HepG2 (cell line): ENCODE data around the gene SOBP. TPM values are rescaled to one million over a fixed set of nuclear protein-coding genes. Genes with fewer than 3 reads are reported as not detected.
A peak's percentile ranks its signal among the peaks of the same experiment; 100 is the strongest.

ENCODE experiments used
- ATAC-seq: fragments of 200-7000 bp; cut with Tn5 transposase; 3 replicates; pipeline ENCODE4 v1.9.1; 2020; ENCODE audit warnings: mild to moderate bottlenecking, moderate library complexity
- BruUV-seq: library from RNA; stranded (reverse); fragments of 400-500 nt; replicated peaks from 2 replicates; lab custom pipeline; 2021; lab: Mats Ljungman, UMichigan
- CTCF ChIA-PET: fragments of 300-600 bp; formaldehyde crosslinking; extraction: SDS; loops from one replicate; lab custom pipeline; 2021; ENCODE audit warnings: low total read pairs, inconsistent platforms, low intra/inter-chr PET ratio; lab: Yijun Ruan, JAX
- POLR2A ChIA-PET: fragments of 350-600 bp; sonication (Branson Sonifier 250); formaldehyde crosslinking; loops from one replicate; lab custom pipeline; 2020; ENCODE audit warnings: antibody characterized with exemption, inconsistent platforms; lab: Yijun Ruan, JAX
- DNase-seq: peaks from one replicate; pipeline ENCODE4 v3.0.0-alpha.2; 2015; ENCODE audit warnings: low spot score
- FAIRE-seq: peaks from 3 replicates; lab custom pipeline; 2011; peaks lifted over from hg19 to GRCh38; lab: Jason Lieb, UNC
- H2AFZ ChIP-seq: one replicate; pipeline ENCODE4 v1.6.1; 2011; ENCODE audit warnings: low read length, inconsistent platforms
- H3K27ac ChIP-seq: fragments of 300-600 bp; 3 replicates; pipeline ENCODE4 v1.8.0; 2011; ENCODE audit warnings: mixed run types, mild to moderate bottlenecking, mixed read lengths, low read length, inconsistent platforms; ENCODE audit not compliant: insufficient read depth; ENCODE audit errors: extremely low read length
- H3K27me3 ChIP-seq, 2 experiments: fragments of 200-600 bp in 1 of 2; 2 replicates in 1 of 2; 3 replicates in 1 of 2; pipeline versions ENCODE4 v1.6.0 to v1.8.0; 2011; ENCODE audit warnings: low read length in 2 of 2, mild to moderate bottlenecking in 2 of 2, moderate library complexity in 2 of 2, inconsistent platforms in 1 of 2; ENCODE audit not compliant: insufficient read depth in 2 of 2, control insufficient read depth in 1 of 2
- H3K36me3 ChIP-seq, 2 experiments: fragments of 200-600 bp in 1 of 2; replicated peaks in 1 of 2; 2 replicates in 1 of 2; 3 replicates in 1 of 2; pipeline versions ENCODE4 v1.5.1 to v1.8.0; 2011; ENCODE audit warnings: low read length in 2 of 2, inconsistent platforms in 1 of 2; ENCODE audit not compliant: insufficient read depth in 2 of 2, control insufficient read depth in 1 of 2
- H3K4me1 ChIP-seq: 2 replicates; pipeline ENCODE4 v1.5.1; 2012; ENCODE audit warnings: low read length, inconsistent platforms; ENCODE audit not compliant: insufficient read depth
- H3K4me2 ChIP-seq: 2 replicates; pipeline ENCODE4 v1.6.0; 2011; ENCODE audit warnings: low read depth, low read length, inconsistent platforms
- H3K4me3 ChIP-seq, 3 experiments: fragments of 200-600 bp in 1 of 3; sonication (generic), shearing (Covaris generic) in 1 of 3; replicated peaks in 1 of 3; 2 replicates each; pipeline ENCODE4 v1.5.1; 2011 to 2016; ENCODE audit warnings: low read length in 3 of 3, inconsistent platforms in 2 of 3, low read depth in 2 of 3, mild to moderate bottlenecking in 2 of 3, control low read depth in 1 of 3, mixed read lengths in 1 of 3; ENCODE audit not compliant: insufficient read depth in 1 of 3
- H3K79me2 ChIP-seq: one replicate; pipeline ENCODE4 v1.6.1; 2011; ENCODE audit warnings: low read length, inconsistent platforms; ENCODE audit not compliant: insufficient read depth
- H3K9ac ChIP-seq: 2 replicates; pipeline ENCODE4 v1.6.0; 2011; ENCODE audit warnings: mild to moderate bottlenecking, low read depth, low read length, inconsistent platforms; ENCODE audit not compliant: insufficient read depth
- H3K9me3 ChIP-seq: 2 replicates; pipeline ENCODE4 v1.5.1; 2012; ENCODE audit warnings: mild to moderate bottlenecking, low read length
- H4K20me1 ChIP-seq: 2 replicates; pipeline ENCODE4 v1.6.0; 2011; ENCODE audit warnings: inconsistent platforms, mild to moderate bottlenecking, low read length, moderate library complexity; ENCODE audit not compliant: insufficient read depth
- CBX5 ChIP-seq: sonication (generic); formaldehyde crosslinking; IDR thresholded peaks from 2 replicates; pipeline ENCODE4 v1.4.0; 2020; ENCODE audit warnings: missing genetic modification reagents, borderline replicate concordance
- SRSF4 ChIP-seq: fragments of 200-400 bp; formaldehyde crosslinking; IDR thresholded peaks from one replicate; pipeline ENCODE4 v1.6.1; 2018; ENCODE audit warnings: mild to moderate bottlenecking, low read depth, low read length, moderate library complexity; ENCODE audit not compliant: poor library complexity, severe bottlenecking
- TEAD3 ChIP-seq: optimal IDR thresholded peaks from 2 replicates; pipeline ENCODE3; 2016; ENCODE audit warnings: borderline replicate concordance
- TOPORS ChIP-seq: sonication (generic); formaldehyde crosslinking; IDR thresholded peaks from 2 replicates; pipeline ENCODE4 v1.8.0; 2023; ENCODE audit warnings: mild to moderate bottlenecking, missing genetic modification reagents
- WGBS: methylation state at CpG from one replicate; pipeline ENCODE4 v1.1.6; 2017; ENCODE audit warnings: low lambda C conversion rate; 5-methylcytosine and 5-hydroxymethylcytosine counted together
- in situ Hi-C: cut with HindIII; loops from 2 replicates; pipeline ENCODE4 v1.10.0; 2017; ENCODE audit warnings: low pct_unique_long_range_greater_than_20kb; ENCODE audit not compliant: extremely low pct_ligation_motif_present
- intact Hi-C: fragments of 100-400 bp; cut with micrococcal nuclease; formaldehyde crosslinking; loops from one replicate; pipeline ENCODE4 v1.10.0; 2022; ENCODE audit not compliant: unreplicated experiment
- polyA plus RNA-seq, 8 experiments: library from polyadenylated mRNA; depleted of rRNA in 3 of 8; stranded (reverse) in 7 of 8; unstranded in 1 of 8; fragments of >200 nt; fragmentation: Illumina TruSeq in 4 of 8; extraction: Trizol in 4 of 8; gene quantifications; 2 replicates each; pipeline versions ENCODE4 v1.2.1 to v1.2.3, GENCODE V29; 2011 to 2016; ENCODE audit warnings: low read depth in 4 of 8, missing spikeins in 1 of 8, mixed read lengths in 1 of 8; ENCODE audit not compliant: insufficient read depth in 1 of 8
- total RNA-seq, 5 experiments: library from RNA; depleted of rRNA; stranded (reverse); fragments of >200 nt; fragmentation: Illumina TruSeq; extraction: Trizol; gene quantifications; 2 replicates each; pipeline ENCODE4 v1.2.3, GENCODE V29; 2016; ENCODE audit warnings: low read depth in 1 of 5
- TF ChIP-seq, protein P1 (sequence below): IDR thresholded peaks from 2 replicates; pipeline ENCODE4 v1.6.1; 2018; ENCODE audit warnings: missing genetic modification reagents, mild to moderate bottlenecking, missing compliant biosample characterization
- TF ChIP-seq, protein P2 (sequence below): sonication (generic); formaldehyde crosslinking; IDR thresholded peaks from 2 replicates; pipeline ENCODE4 v1.5.1; 2020; ENCODE audit warnings: mild to moderate bottlenecking, missing genetic modification reagents
- TF ChIP-seq, protein P3 (sequence below): sonication (generic); formaldehyde crosslinking; IDR thresholded peaks from 2 replicates; pipeline ENCODE4 v1.5.0; 2020; ENCODE audit warnings: missing genetic modification reagents, mild to moderate bottlenecking, borderline replicate concordance
- TF ChIP-seq, protein P4 (sequence below): sonication (generic); formaldehyde crosslinking; IDR thresholded peaks from 2 replicates; pipeline ENCODE4 v1.5.0; 2020; ENCODE audit warnings: missing genetic modification reagents, mild to moderate bottlenecking, borderline replicate concordance

The SOBP gene
- total and polyA plus RNA-seq, 2 of the 13 experiments (the other 11 are each of a cell fraction or from before 2014, with no cell fraction given) = 1.5 to 6.9 TPM

DNA sequence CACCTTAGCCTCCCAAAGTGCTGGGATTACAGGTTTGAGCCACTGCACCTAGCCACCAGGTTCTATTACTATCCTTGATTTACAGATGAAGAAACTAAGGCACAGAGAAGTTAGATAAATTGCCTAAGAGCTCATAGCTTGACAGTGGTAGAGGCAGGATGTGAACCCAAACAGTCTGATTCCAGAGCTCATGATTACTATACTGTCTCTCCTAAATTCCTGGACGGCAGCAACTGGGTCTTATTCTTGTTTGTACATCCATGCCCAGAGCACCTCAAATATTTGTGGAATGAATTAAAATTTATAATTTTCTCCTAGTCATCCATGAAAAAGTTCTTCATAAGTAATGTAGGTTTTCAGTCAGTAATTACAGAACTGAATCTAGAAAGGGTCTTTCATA lies 45.6 kb upstream of the SOBP start (continued):
- TF ChIP-seq, protein P1, sequence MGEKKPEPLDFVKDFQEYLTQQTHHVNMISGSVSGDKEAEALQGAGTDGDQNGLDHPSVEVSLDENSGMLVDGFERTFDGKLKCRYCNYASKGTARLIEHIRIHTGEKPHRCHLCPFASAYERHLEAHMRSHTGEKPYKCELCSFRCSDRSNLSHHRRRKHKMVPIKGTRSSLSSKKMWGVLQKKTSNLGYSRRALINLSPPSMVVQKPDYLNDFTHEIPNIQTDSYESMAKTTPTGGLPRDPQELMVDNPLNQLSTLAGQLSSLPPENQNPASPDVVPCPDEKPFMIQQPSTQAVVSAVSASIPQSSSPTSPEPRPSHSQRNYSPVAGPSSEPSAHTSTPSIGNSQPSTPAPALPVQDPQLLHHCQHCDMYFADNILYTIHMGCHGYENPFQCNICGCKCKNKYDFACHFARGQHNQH (CRISPR knock-in tag) = no peak

DNA sequence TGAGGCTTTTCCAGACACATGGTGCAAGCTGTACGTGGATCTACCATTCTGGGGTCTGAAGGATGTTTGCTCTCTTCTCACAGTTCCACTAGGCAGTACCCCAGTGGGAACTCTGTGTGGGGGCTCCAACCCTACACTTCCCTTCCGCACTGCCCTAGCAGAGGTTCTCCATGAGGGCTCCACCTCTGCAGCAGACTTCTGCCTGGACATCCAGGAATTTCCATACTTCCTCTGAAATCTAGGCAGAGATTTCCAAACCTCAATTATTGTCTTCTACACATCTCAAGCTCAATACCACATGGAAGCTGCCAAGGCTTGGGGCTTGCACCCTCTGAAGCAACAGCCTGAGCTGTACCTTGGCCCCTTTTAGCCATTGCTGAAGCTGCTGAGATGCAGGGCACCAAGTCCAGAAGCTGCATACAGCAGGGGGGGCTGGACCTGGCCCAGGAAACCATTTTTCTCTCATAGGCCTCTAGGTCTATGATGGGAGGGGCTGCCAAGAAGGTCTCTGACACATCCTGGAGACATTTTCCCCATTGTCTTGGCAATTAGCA lies 42.2 kb upstream of the SOBP start:
- CTCF ChIA-PET = no interaction called here
- no peak for ATAC-seq
- WGBS = 100% methylated on average over 2 of the region's 2 CpGs
- in situ Hi-C loops (no loop called here), intact Hi-C loops (no loop called here)
- peaks cover 10% of the 10 kb centered on the region for H3K79me2 ChIP-seq
- no peaks in the 10 kb centered on the region for H3K36me3 ChIP-seq
- no TSS peak for BruUV-seq
- no peak overlapping the region for H3K4me3 ChIP-seq
- H3K27ac ChIP-seq = no peak overlapping the region
- no peaks in the 10 kb centered on the region for H3K4me1 ChIP-seq
- H3K4me2 ChIP-seq = no peak overlapping the region
- FAIRE-seq = no peak
- no peaks in the 10 kb centered on the region for H4K20me1 ChIP-seq
- H3K9me3 ChIP-seq = peaks cover 32% of the 10 kb centered on the region
- H2AFZ ChIP-seq = no peak overlapping the region
- DNase-seq = no peak
- H3K27me3 ChIP-seq = no peaks in the 10 kb centered on the region
- no peak overlapping the region for H3K9ac ChIP-seq
- TF ChIP-seq, protein P2, sequence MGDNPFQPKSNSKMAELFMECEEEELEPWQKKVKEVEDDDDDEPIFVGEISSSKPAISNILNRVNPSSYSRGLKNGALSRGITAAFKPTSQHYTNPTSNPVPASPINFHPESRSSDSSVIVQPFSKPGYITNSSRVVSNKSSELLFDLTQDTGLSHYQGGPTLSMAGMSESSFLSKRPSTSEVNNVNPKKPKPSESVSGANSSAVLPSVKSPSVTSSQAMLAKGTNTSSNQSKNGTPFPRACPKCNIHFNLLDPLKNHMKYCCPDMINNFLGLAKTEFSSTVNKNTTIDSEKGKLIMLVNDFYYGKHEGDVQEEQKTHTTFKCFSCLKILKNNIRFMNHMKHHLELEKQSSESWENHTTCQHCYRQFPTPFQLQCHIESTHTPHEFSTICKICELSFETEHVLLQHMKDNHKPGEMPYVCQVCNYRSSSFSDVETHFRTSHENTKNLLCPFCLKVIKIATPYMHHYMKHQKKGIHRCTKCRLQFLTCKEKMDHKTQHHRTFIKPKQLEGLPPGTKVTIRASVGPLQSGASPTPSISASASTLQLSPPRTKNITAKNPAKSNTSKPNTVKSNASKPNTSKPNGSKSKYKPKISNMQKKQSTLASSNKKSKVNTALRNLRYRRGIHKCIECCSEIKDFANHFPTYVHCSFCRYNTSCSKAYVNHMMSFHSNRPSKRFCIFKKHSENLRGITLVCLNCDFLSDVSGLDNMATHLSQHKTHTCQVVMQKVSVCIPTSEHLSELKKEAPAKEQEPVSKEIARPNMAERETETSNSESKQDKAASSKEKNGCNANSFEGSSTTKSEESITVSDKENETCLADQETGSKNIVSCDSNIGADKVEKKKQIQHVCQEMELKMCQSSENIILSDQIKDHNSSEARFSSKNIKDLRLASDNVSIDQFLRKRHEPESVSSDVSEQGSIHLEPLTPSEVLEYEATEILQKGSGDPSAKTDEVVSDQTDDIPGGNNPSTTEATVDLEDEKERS (CRISPR knock-in tag) = peak; percentile 95
- TF ChIP-seq CBX5 (CRISPR knock-in tag) (0 out of 2 replicates have a peak, but pooled peaks have one; percentile 40), SRSF4 (no peak), TEAD3 (CRISPR knock-in tag) (peak; percentile 11), TOPORS (peak; percentile 88)
- TF ChIP-seq, protein P3, sequence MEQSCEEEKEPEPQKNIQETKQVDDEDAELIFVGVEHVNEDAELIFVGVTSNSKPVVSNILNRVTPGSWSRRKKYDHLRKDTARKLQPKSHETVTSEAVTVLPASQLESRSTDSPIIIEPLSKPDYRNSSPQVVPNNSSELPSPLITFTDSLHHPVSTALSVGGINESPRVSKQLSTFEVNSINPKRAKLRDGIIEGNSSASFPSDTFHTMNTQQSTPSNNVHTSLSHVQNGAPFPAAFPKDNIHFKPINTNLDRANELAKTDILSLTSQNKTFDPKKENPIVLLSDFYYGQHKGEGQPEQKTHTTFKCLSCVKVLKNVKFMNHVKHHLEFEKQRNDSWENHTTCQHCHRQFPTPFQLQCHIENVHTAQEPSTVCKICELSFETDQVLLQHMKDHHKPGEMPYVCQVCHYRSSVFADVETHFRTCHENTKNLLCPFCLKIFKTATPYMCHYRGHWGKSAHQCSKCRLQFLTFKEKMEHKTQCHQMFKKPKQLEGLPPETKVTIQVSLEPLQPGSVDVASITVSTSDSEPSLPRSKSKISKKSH = peak; percentile 75; the same call in 1 of the 2 replicates
- TF ChIP-seq, protein P4, sequence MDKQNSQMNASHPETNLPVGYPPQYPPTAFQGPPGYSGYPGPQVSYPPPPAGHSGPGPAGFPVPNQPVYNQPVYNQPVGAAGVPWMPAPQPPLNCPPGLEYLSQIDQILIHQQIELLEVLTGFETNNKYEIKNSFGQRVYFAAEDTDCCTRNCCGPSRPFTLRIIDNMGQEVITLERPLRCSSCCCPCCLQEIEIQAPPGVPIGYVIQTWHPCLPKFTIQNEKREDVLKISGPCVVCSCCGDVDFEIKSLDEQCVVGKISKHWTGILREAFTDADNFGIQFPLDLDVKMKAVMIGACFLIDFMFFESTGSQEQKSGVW (CRISPR knock-in tag) = no peak
- TF ChIP-seq, all 625 proteins: peak for 5
- POLR2A ChIA-PET = no interaction called here
